Stomach (tissue), 9 donors: ENCODE measurements around the gene HAPLN1. TPM values are rescaled to one million over a fixed set of nuclear protein-coding genes. Genes with fewer than 3 reads are reported as not detected.

Experiments used
- DNase-seq, 2 donors: peaks; one replicate each; pipeline versions ENCODE4 v3.0.0 to v3.0.0-alpha.2; 2013 to 2019
- H3K27ac ChIP-seq, 5 donors: fragments of 200-600 bp in 4 of 5; sonication (generic) in 4 of 5; one replicate each; pipeline ENCODE4 v1.5.1; 2013 to 2019; ENCODE audit warnings: mild to moderate bottlenecking in 1 of 5, moderate library complexity in 1 of 5
- H3K27me3 ChIP-seq, 3 donors: fragments of 200-600 bp; sonication (generic); one replicate each; pipeline ENCODE4 v1.5.1; 2017 to 2019; ENCODE audit warnings: mixed run types in 1 of 3
- H3K36me3 ChIP-seq, 4 donors: fragments of 200-600 bp; sonication (generic); 1 replicate in 3 of 4; 2 replicates in 1 of 4; pipeline ENCODE4 v1.5.1; 2016 to 2019
- H3K4me1 ChIP-seq, 4 donors: fragments of 200-600 bp; sonication (generic); one replicate each; pipeline ENCODE4 v1.5.1; 2016 to 2019
- H3K4me3 ChIP-seq, 4 donors: fragments of 200-600 bp; sonication (generic) in 3 of 4; one replicate each; pipeline ENCODE4 v1.5.1; 2016 to 2019; ENCODE audit warnings: mild to moderate bottlenecking in 1 of 4
- H3K9me3 ChIP-seq, 4 donors: fragments of 200-600 bp; sonication (generic); one replicate each; pipeline ENCODE4 v1.5.1; 2016 to 2019
- EP300 ChIP-seq: sonication (generic); formaldehyde crosslinking; IDR thresholded peaks from one replicate; pipeline ENCODE4 v1.6.1; 2017; ENCODE audit warnings: antibody characterized with exemption
- POLR2A ChIP-seq, 4 donors: fragments of 450-650 bp; IDR thresholded peaks; one replicate each; pipeline ENCODE4 v1.6.1; 2016; ENCODE audit warnings: antibody characterized with exemption in 4 of 4, control low read depth in 2 of 4, mild to moderate bottlenecking in 1 of 4, moderate library complexity in 1 of 4
- POLR2AphosphoS5 ChIP-seq, 3 donors: sonication (generic); formaldehyde crosslinking; IDR thresholded peaks; one replicate each; pipeline ENCODE4 v1.6.1; 2016; ENCODE audit warnings: antibody characterized with exemption in 3 of 3
- WGBS, 5 donors: extraction: QIAGEN DNeasy Blood & Tissue Kit in 3 of 5; methylation state at CpG; one replicate each; pipeline versions ENCODE4 v1.1.5 to v1.1.7; 2013 to 2018; 5-methylcytosine and 5-hydroxymethylcytosine counted together
- intact Hi-C: fragments of 100-400 bp; cut with DNase I; formaldehyde crosslinking; loops from one replicate; pipeline ENCODE4 v1.15.1; 2023; ENCODE audit warnings: low total_unique reads
- polyA plus RNA-seq, 3 donors: library from polyadenylated mRNA; stranded (reverse); fragments of 200-250 nt; gene quantifications; one replicate each; pipeline ENCODE4 v1.2.3, GENCODE V29; 2013
- total RNA-seq, 5 donors: library from RNA; depleted of rRNA; stranded (reverse); fragments of >200 nt; gene quantifications; one replicate each; pipeline versions ENCODE4 v1.1.0 to v1.2.3, GENCODE V29; 2014 to 2016
- TF ChIP-seq, protein P1 (sequence below), 7 experiments: fragments of 450-650 bp in 4 of 7; fragments of 200-600 bp in 3 of 7; sonication (generic) in 3 of 7; IDR thresholded peaks; one replicate each; pipeline ENCODE4 v1.5.1; 2016 to 2019; ENCODE audit warnings: antibody characterized with exemption in 7 of 7, control low read depth in 2 of 7, mild to moderate bottlenecking in 1 of 7
- donor health status: healthy with polysubstance abuse.
- donor health status: Bipolar disorder and iron deficiency.
- donor health status: healthy.

The HAPLN1 gene
- total and polyA plus RNA-seq, 8 donors = 0.08 to 15.2 (median 1.4) TPM; not detected in 1

DNA sequence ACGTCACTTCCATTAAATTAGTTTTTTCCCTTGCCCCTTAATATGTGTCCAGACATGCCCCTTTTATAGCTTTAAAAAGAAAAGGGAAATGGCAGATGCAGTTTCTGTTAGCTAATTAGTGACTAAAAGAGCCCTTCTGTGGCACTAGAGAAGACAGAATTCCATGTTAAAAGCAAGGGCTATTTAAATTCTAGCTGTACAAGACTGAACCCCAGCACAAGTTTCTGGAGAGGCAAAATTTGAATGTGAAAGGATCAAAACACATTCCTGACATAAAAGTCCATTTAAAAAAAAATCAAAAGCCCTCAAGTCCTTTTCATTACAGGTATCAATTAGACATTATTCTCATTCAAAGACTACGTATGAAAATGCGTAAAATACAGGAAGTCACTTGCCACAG, 78.7 kb downstream of the HAPLN1 start:
- H3K27ac ChIP-seq = no peak overlapping the region
- no peaks in the 10 kb centered on the region for H3K4me1 ChIP-seq
- no peaks in the 10 kb centered on the region for H3K9me3 ChIP-seq
- intact Hi-C loops = no loop called here
- no peak for TF ChIP-seq POLR2AphosphoS5 (IDR thresholded peaks at IDR 0.05)
- TF ChIP-seq POLR2A (IDR thresholded peaks at IDR 0.05) = no peak
- TF ChIP-seq EP300 = no peak
- TF ChIP-seq, protein P1, sequence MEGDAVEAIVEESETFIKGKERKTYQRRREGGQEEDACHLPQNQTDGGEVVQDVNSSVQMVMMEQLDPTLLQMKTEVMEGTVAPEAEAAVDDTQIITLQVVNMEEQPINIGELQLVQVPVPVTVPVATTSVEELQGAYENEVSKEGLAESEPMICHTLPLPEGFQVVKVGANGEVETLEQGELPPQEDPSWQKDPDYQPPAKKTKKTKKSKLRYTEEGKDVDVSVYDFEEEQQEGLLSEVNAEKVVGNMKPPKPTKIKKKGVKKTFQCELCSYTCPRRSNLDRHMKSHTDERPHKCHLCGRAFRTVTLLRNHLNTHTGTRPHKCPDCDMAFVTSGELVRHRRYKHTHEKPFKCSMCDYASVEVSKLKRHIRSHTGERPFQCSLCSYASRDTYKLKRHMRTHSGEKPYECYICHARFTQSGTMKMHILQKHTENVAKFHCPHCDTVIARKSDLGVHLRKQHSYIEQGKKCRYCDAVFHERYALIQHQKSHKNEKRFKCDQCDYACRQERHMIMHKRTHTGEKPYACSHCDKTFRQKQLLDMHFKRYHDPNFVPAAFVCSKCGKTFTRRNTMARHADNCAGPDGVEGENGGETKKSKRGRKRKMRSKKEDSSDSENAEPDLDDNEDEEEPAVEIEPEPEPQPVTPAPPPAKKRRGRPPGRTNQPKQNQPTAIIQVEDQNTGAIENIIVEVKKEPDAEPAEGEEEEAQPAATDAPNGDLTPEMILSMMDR (IDR thresholded peaks at IDR 0.05) = no peak
- no peak for DNase-seq
- H3K27me3 ChIP-seq = no peaks in the 10 kb centered on the region
- H3K4me3 ChIP-seq = no peak overlapping the region
- no peaks in the 10 kb centered on the region for H3K36me3 ChIP-seq
- WGBS, 5 donors = 86 to 94% (median 88%) methylated on average over 3 of the region's 3 CpGs

DNA sequence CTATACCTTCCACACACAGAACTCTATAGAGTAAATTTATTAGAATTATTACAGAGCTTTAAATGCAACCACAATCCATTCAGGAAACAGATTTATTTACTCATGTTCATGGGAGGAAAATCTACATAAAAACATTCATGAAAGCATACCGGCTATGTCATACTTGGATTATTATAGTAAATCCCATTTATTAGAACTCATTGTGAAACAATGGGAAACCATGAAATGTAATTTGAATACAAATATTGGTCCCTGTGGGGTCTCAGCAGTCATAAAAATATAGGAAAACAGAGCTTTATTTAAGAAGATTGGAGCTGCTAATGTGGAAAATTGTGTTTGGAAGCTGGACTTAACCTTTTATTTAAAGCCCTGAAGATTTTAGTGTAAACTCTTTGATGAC, 80.7 kb downstream of the HAPLN1 start:
- intact Hi-C loops = no loop called here
- WGBS, 5 donors = 73 to 83% (median 81%) methylated on average over 1 of the region's 1 CpG
- H3K4me1 ChIP-seq = no peaks in the 10 kb centered on the region

DNA sequence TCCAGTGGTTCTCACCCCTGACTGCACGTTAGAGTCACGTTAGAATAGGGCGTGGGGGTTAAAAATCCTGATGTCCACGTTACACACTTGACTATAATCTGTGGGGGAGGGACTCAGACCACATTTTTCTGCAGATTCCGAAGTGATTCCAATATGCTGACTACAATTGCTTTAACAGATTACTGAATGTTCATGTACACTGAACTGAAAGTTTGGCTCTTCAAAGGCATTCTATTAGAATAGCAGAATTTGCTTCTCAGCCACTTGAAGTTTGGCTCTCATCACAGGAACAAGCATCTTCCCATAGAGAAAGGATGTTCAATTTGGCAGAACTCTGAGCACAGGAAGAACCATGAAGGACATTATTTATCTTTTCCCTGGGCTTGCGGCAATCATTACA, 84.5 kb downstream of the HAPLN1 start:
- WGBS, 5 donors = 42 to 52% (median 48%) methylated on average over 6 of the region's 6 CpGs
- H3K4me1 ChIP-seq = no peaks in the 10 kb centered on the region
- no peaks in the 10 kb centered on the region for H3K36me3 ChIP-seq
- H3K4me3 ChIP-seq = no peak overlapping the region
- no peaks in the 10 kb centered on the region for H3K9me3 ChIP-seq
- no peak overlapping the region for H3K27ac ChIP-seq
- intact Hi-C loops = no loop called here
- peak in 1 of 2 donors; percentile 45 for DNase-seq
- no peak for TF ChIP-seq EP300
- TF ChIP-seq POLR2AphosphoS5 (IDR thresholded peaks at IDR 0.05) = no peak
- TF ChIP-seq POLR2A (IDR thresholded peaks at IDR 0.05) = no peak
- TF ChIP-seq, protein P1 (IDR thresholded peaks at IDR 0.05) = no peak
- no peaks in the 10 kb centered on the region for H3K27me3 ChIP-seq

More for the DNA sequence above, 80.7 kb downstream of the HAPLN1 start:
- Histone ChIP-seq H3K9me3 (no peaks in the 10 kb centered on the region), H3K27ac (no peak overlapping the region), H3K36me3 (no peaks in the 10 kb centered on the region), H3K4me3 (no peak overlapping the region), H3K27me3 (no peaks in the 10 kb centered on the region)
- no peak for TF ChIP-seq POLR2AphosphoS5 (IDR thresholded peaks at IDR 0.05)
- no peak for TF ChIP-seq EP300
- TF ChIP-seq, protein P1 (IDR thresholded peaks at IDR 0.05) = no peak
- no peak for TF ChIP-seq POLR2A (IDR thresholded peaks at IDR 0.05)
- DNase-seq = no peak

DNA sequence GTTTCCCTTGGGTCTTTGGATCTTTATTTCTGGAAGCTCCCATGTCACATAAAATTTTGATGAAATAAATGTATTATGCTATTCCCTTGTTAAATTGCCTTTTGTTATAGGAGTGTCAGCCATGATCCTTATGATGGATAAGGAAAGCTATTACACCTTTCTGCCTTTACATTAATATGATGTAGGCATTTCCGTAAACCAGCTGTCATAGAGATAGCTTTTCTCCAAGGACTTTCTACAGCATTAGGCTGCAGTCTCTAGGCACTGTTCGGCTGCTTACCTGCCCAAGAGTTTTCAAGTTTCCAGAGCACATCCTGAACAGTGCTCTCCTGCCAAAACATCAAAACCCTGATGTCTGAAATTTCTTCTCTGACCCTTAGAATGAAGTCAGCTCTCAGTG, 87.4 kb downstream of the HAPLN1 start:
- TF ChIP-seq POLR2AphosphoS5 (IDR thresholded peaks at IDR 0.05) = no peak
- TF ChIP-seq POLR2A (IDR thresholded peaks at IDR 0.05) = no peak
- Histone ChIP-seq H3K9me3 (no peaks in the 10 kb centered on the region), H3K4me1 (no peaks in the 10 kb centered on the region), H3K27me3 (no peaks in the 10 kb centered on the region), H3K4me3 (no peak overlapping the region), H3K36me3 (no peaks in the 10 kb centered on the region), H3K27ac (no peak overlapping the region)
- no peak for DNase-seq
- intact Hi-C loops = no loop called here
- 82 to 96% (median 95%) methylated on average over 2 of the region's 2 CpGs for WGBS, 5 donors

DNA sequence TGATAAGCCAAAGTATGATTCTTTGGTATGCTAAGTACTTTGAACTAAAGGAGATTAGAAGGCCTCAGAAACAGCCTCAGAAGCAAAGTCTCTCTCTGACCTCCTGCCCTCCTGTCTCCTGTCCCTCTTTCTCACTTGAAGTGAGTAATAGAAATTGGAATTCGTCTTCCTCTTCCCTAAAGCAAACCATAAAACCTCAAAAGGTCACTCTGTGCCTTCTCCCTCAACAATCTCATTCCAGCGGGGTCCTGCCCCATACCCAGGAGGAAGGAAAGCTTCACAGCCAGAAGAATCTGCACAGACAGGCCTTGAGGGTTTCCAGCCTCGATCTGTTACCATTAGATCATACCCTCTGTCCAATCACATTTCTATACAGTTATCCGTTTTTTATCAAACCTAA, 87.8 kb downstream of the HAPLN1 start:
- Histone ChIP-seq H3K27me3 (no peaks in the 10 kb centered on the region), H3K36me3 (no peaks in the 10 kb centered on the region), H3K27ac (no peak overlapping the region), H3K9me3 (no peaks in the 10 kb centered on the region), H3K4me3 (no peak overlapping the region), H3K4me1 (no peaks in the 10 kb centered on the region)
- intact Hi-C loops = no loop called here
- no peak for DNase-seq
- 43 to 60% (median 45%) methylated on average over 4 of the region's 4 CpGs for WGBS, 5 donors
- TF ChIP-seq, protein P1 (IDR thresholded peaks at IDR 0.05) = no peak
- TF ChIP-seq EP300 (no peak), POLR2A (IDR thresholded peaks at IDR 0.05) (no peak), POLR2AphosphoS5 (IDR thresholded peaks at IDR 0.05) (no peak)
